Osteoblast (primary cell): Measurements from ENCODE around the gene USF3. TPM values are rescaled to one million over a fixed set of nuclear protein-coding genes. Genes with fewer than 3 reads are reported as not detected.

Experiments
- DNase-seq: peaks from one replicate; pipeline ENCODE4 v3.0.0; 2011; ENCODE audit warnings: low spot score, mixed read lengths; ENCODE audit not compliant: insufficient read length; ENCODE audit errors: missing footprints
- H2AFZ ChIP-seq: 2 replicates; pipeline ENCODE4 v1.6.0; 2011; ENCODE audit warnings: mild to moderate bottlenecking, low read length
- H3K27ac ChIP-seq: 2 replicates; pipeline ENCODE4 v1.5.1; 2011; ENCODE audit warnings: mild to moderate bottlenecking, low read depth, low read length, moderate library complexity
- H3K27me3 ChIP-seq: 2 replicates; pipeline ENCODE4 v1.6.0; 2012; ENCODE audit warnings: mild to moderate bottlenecking, control low read depth, inconsistent platforms, low read length, moderate library complexity; ENCODE audit not compliant: insufficient read depth
- H3K36me3 ChIP-seq: 2 replicates; pipeline ENCODE4 v1.5.1; 2011; ENCODE audit warnings: mild to moderate bottlenecking, low read length, control low read depth, moderate library complexity; ENCODE audit not compliant: insufficient read depth
- H3K4me1 ChIP-seq: 2 replicates; pipeline ENCODE4 v1.5.1; 2011; ENCODE audit warnings: mild to moderate bottlenecking, low read length, control low read depth, moderate library complexity; ENCODE audit not compliant: insufficient read depth
- H3K4me2 ChIP-seq: 2 replicates; pipeline ENCODE4 v1.6.0; 2011; ENCODE audit warnings: mild to moderate bottlenecking, low read length; ENCODE audit not compliant: insufficient read depth
- H3K4me3 ChIP-seq: fragments of 200-600 bp; sonication (generic); 3 replicates; pipeline ENCODE4 v1.5.1; 2012; ENCODE audit warnings: mild to moderate bottlenecking, low read length, inconsistent platforms; ENCODE audit not compliant: insufficient read depth
- H3K79me2 ChIP-seq: 2 replicates; pipeline ENCODE4 v1.6.0; 2012; ENCODE audit warnings: mild to moderate bottlenecking, low read length, control low read depth, inconsistent platforms; ENCODE audit not compliant: insufficient read depth
- H3K9me3 ChIP-seq: 2 replicates; pipeline ENCODE4 v1.5.1; 2011; ENCODE audit warnings: low read depth, low read length, control low read depth
- H4K20me1 ChIP-seq: 2 replicates; pipeline ENCODE4 v1.6.0; 2012; ENCODE audit warnings: mild to moderate bottlenecking, low read length, control low read depth; ENCODE audit not compliant: insufficient read depth
- CTCF ChIP-seq: IDR thresholded peaks from 2 replicates; pipeline ENCODE4 v1.5.1; 2011; ENCODE audit warnings: mild to moderate bottlenecking, low read depth, low read length, moderate library complexity; ENCODE audit errors: extremely low read depth
- total RNA-seq: library from RNA; depleted of rRNA; stranded (reverse); fragments of >200 nt; gene quantifications from 2 replicates; pipeline ENCODE4 v1.2.3, GENCODE V29; 2012

The USF3 gene
- total RNA-seq, 1 donor = 10.5 TPM

- no peaks in the 10 kb centered on the region for H4K20me1 ChIP-seq
- no peaks in the 10 kb centered on the region for H3K79me2 ChIP-seq
- no peaks in the 10 kb centered on the region for H3K9me3 ChIP-seq
- no peak overlapping the region for H2AFZ ChIP-seq
- H3K27ac ChIP-seq = no peak overlapping the region
- no peaks in the 10 kb centered on the region for H3K27me3 ChIP-seq
- peaks cover 9% of the 10 kb centered on the region for H3K36me3 ChIP-seq
- no peak overlapping the region for H3K4me3 ChIP-seq
- DNase-seq = peak; percentile 68
- H3K4me1 ChIP-seq = peaks cover 9% of the 10 kb centered on the region
- no peak for TF ChIP-seq CTCF
- H3K4me2 ChIP-seq = peak overlapping the region; percentile 50
Observed at GRCh38 chr3:113668015-113668414, 28.4 kb downstream of the USF3 start.

GRCh38 chr3:113664523-113665094 lies 31.8 kb downstream of the USF3 start:
- Histone ChIP-seq H3K4me3 (no peak overlapping the region), H4K20me1 (no peaks in the 10 kb centered on the region), H3K9me3 (no peaks in the 10 kb centered on the region), H3K4me2 (no peak overlapping the region), H3K27me3 (no peaks in the 10 kb centered on the region), H2AFZ (no peak overlapping the region), H3K4me1 (peaks cover 9% of the 10 kb centered on the region), H3K27ac (no peak overlapping the region), H3K79me2 (no peaks in the 10 kb centered on the region), H3K36me3 (peaks cover 14% of the 10 kb centered on the region)
- DNase-seq = no peak
- TF ChIP-seq CTCF = no peak

- no peak overlapping the region for H3K4me2 ChIP-seq
- H4K20me1 ChIP-seq = no peaks in the 10 kb centered on the region
- H3K27ac ChIP-seq = no peak overlapping the region
- peaks cover 20% of the 10 kb centered on the region for H3K36me3 ChIP-seq
- peaks cover 9% of the 10 kb centered on the region for H3K4me1 ChIP-seq
- H3K9me3 ChIP-seq = no peaks in the 10 kb centered on the region
- no peak for TF ChIP-seq CTCF
- H3K79me2 ChIP-seq = no peaks in the 10 kb centered on the region
- H2AFZ ChIP-seq = no peak overlapping the region
- DNase-seq = no peak
- no peak overlapping the region for H3K4me3 ChIP-seq
- no peaks in the 10 kb centered on the region for H3K27me3 ChIP-seq
Observed at GRCh38 chr3:113663761-113664160, 32.7 kb downstream of the USF3 start.

GRCh38 chr3:113663324-113663750 lies 33.1 kb downstream of the USF3 start:
- H2AFZ ChIP-seq = no peak overlapping the region
- no peaks in the 10 kb centered on the region for H3K9me3 ChIP-seq
- no peak overlapping the region for H3K4me2 ChIP-seq
- no peaks in the 10 kb centered on the region for H3K79me2 ChIP-seq
- no peaks in the 10 kb centered on the region for H3K27me3 ChIP-seq
- H4K20me1 ChIP-seq = no peaks in the 10 kb centered on the region
- no peak for TF ChIP-seq CTCF
- H3K27ac ChIP-seq = no peak overlapping the region
- peaks cover 20% of the 10 kb centered on the region for H3K36me3 ChIP-seq
- peaks cover 7% of the 10 kb centered on the region for H3K4me1 ChIP-seq
- no peak overlapping the region for H3K4me3 ChIP-seq
- DNase-seq = no peak
